Left forelimb (tissue), 1 donor: ENCODE measurements around the gene RPL7A.
"Not testable (repeated sequence)": the region's sequence is repeated elsewhere in the genome, so short reads cannot be mapped to it uniquely, and the experiment has no call there.

Experiments
- DNase-seq: peaks from one replicate; pipeline ENCODE4 v3.0.0-alpha.2; 2018; ENCODE audit warnings: low spot score

Gene RPL7A

GRCh38 chr9:133368249-133368881 is 20.3 kb downstream of the RPL7A start:
- DNase-seq = no peak

GRCh38 chr9:133369422-133369821 is 21.4 kb downstream of the RPL7A start:
- no peak for DNase-seq

- no peak for DNase-seq
Measured at GRCh38 chr9:133369933-133370332, 21.9 kb downstream of the RPL7A start.

- DNase-seq = no peak
Measured at GRCh38 chr9:133370685-133371084, 22.7 kb downstream of the RPL7A start.

GRCh38 chr9:133371261-133371711 is 23.3 kb downstream of the RPL7A start:
- no peak for DNase-seq

- no peak for DNase-seq
Measured at GRCh38 chr9:133372144-133372543, 24.1 kb downstream of the RPL7A start.

- DNase-seq = no peak
Measured at GRCh38 chr9:133374612-133375115, 26.6 kb downstream of the RPL7A start.

- no peak for DNase-seq
Measured at GRCh38 chr9:133375116-133375723, 27.2 kb downstream of the RPL7A start.

GRCh38 chr9:133375724-133376654 is 28.0 kb downstream of the RPL7A start, which contains the start of the genes STKLD1 and SURF4:
Gene STKLD1 (plus strand): TSS chr9:133376366. CDS start chr9:133376474, 108 bp downstream.
Gene SURF4 (minus strand): TSS chr9:133376060. CDS start chr9:133375969, 91 bp downstream.
- DNase-seq = peak; percentile 98

- DNase-seq = not testable (repeated sequence)
Measured at GRCh38 chr9:133377280-133377679, 29.3 kb downstream of the RPL7A start.

GRCh38 chr9:133377721-133378216 is 29.8 kb downstream of the RPL7A start:
- no peak for DNase-seq

- no peak for DNase-seq
Measured at GRCh38 chr9:133378408-133378962, 30.5 kb downstream of the RPL7A start.

- no peak for DNase-seq
Measured at GRCh38 chr9:133379153-133380086, 31.4 kb downstream of the RPL7A start.

- no peak for DNase-seq
Measured at GRCh38 chr9:133380734-133381133, 32.7 kb downstream of the RPL7A start.

GRCh38 chr9:133382507-133383141 is 34.6 kb downstream of the RPL7A start:
- no peak for DNase-seq

- DNase-seq = no peak
Measured at GRCh38 chr9:133383438-133383837, 35.4 kb downstream of the RPL7A start.

- no peak for DNase-seq
Measured at GRCh38 chr9:133384736-133385321, 36.8 kb downstream of the RPL7A start.

GRCh38 chr9:133385452-133385851 is 37.4 kb downstream of the RPL7A start:
- DNase-seq = no peak

- no peak for DNase-seq
Measured at GRCh38 chr9:133386338-133386737, 38.3 kb downstream of the RPL7A start.

GRCh38 chr9:133387680-133388079 is 39.7 kb downstream of the RPL7A start:
- no peak for DNase-seq
